PFSK-1 (cell line): Measurements from ENCODE around the gene TCP1.

ENCODE experiments used
- FOXP2 ChIP-seq: optimal IDR thresholded peaks from 2 replicates; pipeline ENCODE3; 2011; ENCODE audit warnings: borderline replicate concordance, control low read depth, inconsistent platforms; ENCODE audit not compliant: insufficient read depth; ENCODE audit errors: extremely low read length, extremely low read depth
- SIN3A ChIP-seq: IDR thresholded peaks from 2 replicates; pipeline ENCODE4 v1.6.1; 2012; ENCODE audit warnings: mild to moderate bottlenecking, low read length, moderate library complexity, borderline replicate concordance; ENCODE audit not compliant: insufficient read depth

GRCh38 chr6:159754959-159755914 is 34.2 kb downstream of the TCP1 start:
- TF ChIP-seq SIN3A (no peak), FOXP2 (no peak)
